Measurements from ENCODE around the gene LEO1.
"Not testable (repeated sequence)": the region's sequence is repeated elsewhere in the genome, so short reads cannot be mapped to it uniquely, and the experiment has no call there.

The LEO1 gene

DNA sequence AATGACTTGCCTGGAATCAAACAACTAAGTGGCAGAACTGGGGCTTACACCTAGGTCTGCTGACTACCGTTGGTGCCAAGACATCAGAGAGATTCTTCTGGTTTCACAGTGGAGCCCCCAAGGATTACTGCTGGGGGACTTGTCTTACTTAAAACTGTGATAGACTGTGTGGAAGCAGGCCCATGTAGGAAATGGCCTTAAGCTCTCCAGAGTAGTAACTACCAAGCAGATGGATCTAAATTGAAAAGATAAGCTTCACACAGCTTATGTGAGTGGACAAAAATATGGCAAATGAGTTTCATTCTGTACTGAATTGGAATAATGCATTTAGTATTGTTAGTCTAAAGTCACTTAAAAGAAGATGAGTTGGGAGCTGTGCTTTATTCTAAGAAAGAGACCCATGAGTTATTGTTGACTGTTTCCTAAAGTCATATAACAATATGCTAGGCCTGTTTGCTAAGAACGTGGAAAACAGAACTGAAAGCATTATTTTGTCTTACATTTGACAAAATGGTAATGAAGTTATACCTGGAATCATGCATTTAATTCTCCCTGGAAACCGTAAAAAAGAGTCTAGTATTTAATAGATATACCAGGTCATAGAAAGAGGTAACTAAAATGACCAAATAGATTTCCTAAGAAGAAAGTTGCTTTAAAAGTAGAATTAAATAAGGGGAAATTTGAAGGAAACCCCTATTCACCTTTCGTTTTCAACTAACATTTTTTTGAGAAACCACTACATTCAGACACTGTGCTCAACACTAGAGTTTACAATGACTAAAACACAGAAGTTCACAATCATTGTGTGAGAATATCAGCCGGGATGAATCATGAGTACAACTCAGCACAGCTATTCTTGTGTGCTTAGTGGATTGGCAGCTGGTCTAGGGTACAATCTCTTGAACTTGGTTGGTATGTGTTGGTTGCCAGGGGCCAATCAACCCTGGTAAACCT is 34.4 kb upstream of the LEO1 start:
- no peak overlapping the region for H3K4me3 ChIP-seq (ENCODE audit: low read depth, low read length)
- TF ChIP-seq POLR2A (IDR thresholded peaks at IDR 0.05; ENCODE audit: extremely low read depth, insufficient read length): no peak
- TF ChIP-seq, protein P1, sequence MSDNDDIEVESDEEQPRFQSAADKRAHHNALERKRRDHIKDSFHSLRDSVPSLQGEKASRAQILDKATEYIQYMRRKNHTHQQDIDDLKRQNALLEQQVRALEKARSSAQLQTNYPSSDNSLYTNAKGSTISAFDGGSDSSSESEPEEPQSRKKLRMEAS (IDR thresholded peaks at IDR 0.05; ENCODE audit: low read depth, low read length): no peak
- no peak for TF ChIP-seq MYC (IDR thresholded peaks at IDR 0.05; ENCODE audit: low read depth, low read length)
- TF ChIP-seq, protein P2, sequence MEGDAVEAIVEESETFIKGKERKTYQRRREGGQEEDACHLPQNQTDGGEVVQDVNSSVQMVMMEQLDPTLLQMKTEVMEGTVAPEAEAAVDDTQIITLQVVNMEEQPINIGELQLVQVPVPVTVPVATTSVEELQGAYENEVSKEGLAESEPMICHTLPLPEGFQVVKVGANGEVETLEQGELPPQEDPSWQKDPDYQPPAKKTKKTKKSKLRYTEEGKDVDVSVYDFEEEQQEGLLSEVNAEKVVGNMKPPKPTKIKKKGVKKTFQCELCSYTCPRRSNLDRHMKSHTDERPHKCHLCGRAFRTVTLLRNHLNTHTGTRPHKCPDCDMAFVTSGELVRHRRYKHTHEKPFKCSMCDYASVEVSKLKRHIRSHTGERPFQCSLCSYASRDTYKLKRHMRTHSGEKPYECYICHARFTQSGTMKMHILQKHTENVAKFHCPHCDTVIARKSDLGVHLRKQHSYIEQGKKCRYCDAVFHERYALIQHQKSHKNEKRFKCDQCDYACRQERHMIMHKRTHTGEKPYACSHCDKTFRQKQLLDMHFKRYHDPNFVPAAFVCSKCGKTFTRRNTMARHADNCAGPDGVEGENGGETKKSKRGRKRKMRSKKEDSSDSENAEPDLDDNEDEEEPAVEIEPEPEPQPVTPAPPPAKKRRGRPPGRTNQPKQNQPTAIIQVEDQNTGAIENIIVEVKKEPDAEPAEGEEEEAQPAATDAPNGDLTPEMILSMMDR (IDR thresholded peaks at IDR 0.05; ENCODE audit: low read depth, low read length): no peak
- no peak for DNase-seq (ENCODE audit: low read depth)

DNA sequence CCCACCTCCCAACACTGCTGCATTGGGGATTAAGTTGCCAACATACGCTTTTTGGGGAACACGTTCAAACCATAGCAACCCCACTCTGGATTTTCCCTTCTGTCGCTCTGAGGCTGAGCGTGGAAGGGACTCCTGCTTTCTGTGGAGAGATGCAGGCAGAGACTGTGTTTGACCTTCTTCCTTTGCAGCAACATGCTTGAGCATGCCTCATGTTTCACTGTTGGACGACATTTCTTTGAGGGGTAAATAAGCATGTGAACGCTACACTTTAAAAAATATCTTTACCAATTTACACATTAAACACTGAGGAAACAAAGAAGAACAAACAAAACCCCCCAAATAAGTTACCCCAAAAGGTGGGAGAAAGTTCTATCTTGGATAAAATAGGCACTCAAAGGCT is 33.2 kb upstream of the LEO1 start:
- no peak overlapping the region for H3K4me3 ChIP-seq (ENCODE audit: low read depth, low read length)
- no peak for DNase-seq (ENCODE audit: low read depth)
- TF ChIP-seq POLR2A (IDR thresholded peaks at IDR 0.05; ENCODE audit: extremely low read depth, insufficient read length) (no peak), MYC (IDR thresholded peaks at IDR 0.05; ENCODE audit: low read depth, low read length) (no peak)
- TF ChIP-seq, protein P1 (IDR thresholded peaks at IDR 0.05; ENCODE audit: low read depth, low read length): no peak
- TF ChIP-seq, protein P2 (IDR thresholded peaks at IDR 0.05; ENCODE audit: low read depth, low read length): no peak

DNA sequence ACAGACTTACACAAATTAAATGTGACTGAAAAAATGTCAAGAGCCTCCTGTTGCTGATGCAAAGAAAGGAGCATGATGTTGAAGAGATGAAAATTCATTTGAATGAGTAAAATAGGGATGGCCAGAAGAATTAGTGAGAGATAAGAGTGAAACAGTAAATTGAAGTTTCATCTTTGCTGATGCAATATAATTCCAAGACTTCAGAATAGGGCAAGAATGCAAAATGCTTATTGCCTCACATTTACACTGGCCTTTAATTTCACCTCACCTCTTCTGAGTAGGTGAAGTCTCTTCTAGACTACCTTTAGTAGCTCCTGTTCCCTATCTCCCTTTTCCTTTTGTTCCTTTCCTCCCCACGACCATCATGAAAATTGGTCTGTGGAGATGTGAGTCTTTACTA is 32.1 kb upstream of the LEO1 start:
- H3K4me3 ChIP-seq (ENCODE audit: low read depth, low read length): no peak overlapping the region
- DNase-seq (ENCODE audit: low read depth): no peak
- TF ChIP-seq MYC (IDR thresholded peaks at IDR 0.05; ENCODE audit: low read depth, low read length) (no peak), POLR2A (IDR thresholded peaks at IDR 0.05; ENCODE audit: extremely low read depth, insufficient read length) (no peak)
- TF ChIP-seq, protein P2 (IDR thresholded peaks at IDR 0.05; ENCODE audit: low read depth, low read length): no peak
- TF ChIP-seq, protein P1 (IDR thresholded peaks at IDR 0.05; ENCODE audit: low read depth, low read length): no peak

DNA sequence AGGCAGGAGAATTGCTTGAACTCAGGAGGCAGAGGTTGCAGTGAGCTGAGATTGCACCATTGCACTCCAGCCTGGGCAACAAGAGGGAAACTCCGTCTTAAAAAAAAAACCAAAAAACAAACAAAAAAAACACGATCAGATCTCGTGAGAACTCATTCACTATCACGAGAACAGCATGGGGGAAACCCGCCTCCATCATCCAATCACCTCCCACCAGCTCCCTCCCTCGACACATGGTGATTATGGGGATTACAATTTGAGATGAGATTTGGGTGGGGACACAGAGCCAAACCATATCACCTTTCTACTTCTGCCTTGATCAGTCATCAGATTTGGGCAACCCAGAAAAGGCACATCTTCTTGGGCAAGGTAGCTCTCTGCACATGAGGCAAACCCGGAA is 31.5 kb upstream of the LEO1 start:
- DNase-seq (ENCODE audit: low read depth); H3K4me3 ChIP-seq (ENCODE audit: low read depth, low read length): not testable (repeated sequence)

DNA sequence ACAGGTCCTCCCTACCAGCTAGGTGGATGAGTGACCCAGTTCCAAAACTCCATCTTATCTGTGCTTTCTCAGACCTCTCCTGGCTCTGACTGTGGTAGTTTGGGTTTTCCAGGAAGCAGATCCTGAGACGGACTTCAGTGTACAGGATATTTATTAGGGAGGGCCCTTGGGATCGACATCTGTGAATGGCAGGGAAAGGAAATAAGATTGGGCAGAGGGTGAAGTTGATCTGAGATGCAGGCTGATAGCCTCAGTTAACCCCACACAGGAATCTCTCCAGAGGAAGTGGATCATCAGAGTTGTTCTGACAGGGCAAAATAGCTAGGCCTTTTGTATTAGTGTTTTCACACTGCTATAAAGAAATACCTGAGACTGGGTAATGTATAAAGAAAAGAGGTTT is 30.8 kb upstream of the LEO1 start:
- TF ChIP-seq MYC (IDR thresholded peaks at IDR 0.05; ENCODE audit: low read depth, low read length) (no peak), POLR2A (IDR thresholded peaks at IDR 0.05; ENCODE audit: extremely low read depth, insufficient read length) (no peak)
- TF ChIP-seq, protein P2 (IDR thresholded peaks at IDR 0.05; ENCODE audit: low read depth, low read length): no peak
- TF ChIP-seq, protein P1 (IDR thresholded peaks at IDR 0.05; ENCODE audit: low read depth, low read length): no peak
- DNase-seq (ENCODE audit: low read depth): no peak
- no peak overlapping the region for H3K4me3 ChIP-seq (ENCODE audit: low read depth, low read length)

DNA sequence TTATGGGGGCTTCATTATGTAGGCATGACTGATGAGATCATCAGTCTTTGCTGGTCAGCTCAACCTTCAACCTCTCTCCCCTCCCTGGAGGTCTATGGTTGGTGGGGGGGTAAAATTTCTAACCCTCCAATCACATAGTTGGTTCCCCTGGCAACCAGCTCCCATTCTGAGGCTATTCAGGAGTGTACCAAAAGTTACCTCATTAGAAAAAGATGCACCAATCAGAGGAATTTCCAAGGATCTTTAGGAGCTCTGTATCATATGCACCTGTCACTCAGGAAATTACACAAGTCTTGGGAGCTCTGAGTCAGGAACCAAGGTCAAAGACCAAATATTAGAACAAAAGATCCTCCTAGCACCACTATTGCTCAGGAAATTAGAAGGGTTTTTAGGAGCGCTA is 21.4 kb upstream of the LEO1 start:
- H3K4me3 ChIP-seq (ENCODE audit: low read depth, low read length): no peak overlapping the region
- DNase-seq (ENCODE audit: low read depth): no peak
- TF ChIP-seq MYC (IDR thresholded peaks at IDR 0.05; ENCODE audit: low read depth, low read length) (no peak), POLR2A (IDR thresholded peaks at IDR 0.05; ENCODE audit: extremely low read depth, insufficient read length) (no peak)
- TF ChIP-seq, protein P2 (IDR thresholded peaks at IDR 0.05; ENCODE audit: low read depth, low read length): no peak
- TF ChIP-seq, protein P1 (IDR thresholded peaks at IDR 0.05; ENCODE audit: low read depth, low read length): no peak

Measured in NB4 (cell line).